ENCODE data around the gene RYR3. TPM values are rescaled to one million over a fixed set of nuclear protein-coding genes. Genes with fewer than 3 reads are reported as not detected.
A peak's percentile ranks its signal among the peaks of the same experiment; 100 is the strongest.

Gene RYR3
- total RNA-seq, 1 experiment from 2014 or later, result not detected

GRCh38 chr15:33826201-33826600 lies 515.4 kb downstream of the RYR3 start:
- Histone ChIP-seq H3K79me2 (ENCODE audit: low read length) (no peaks in the 10 kb centered on the region), H3K9me3 (ENCODE audit: low read length) (no peaks in the 10 kb centered on the region), H4K20me1 (ENCODE audit: low read length) (no peaks in the 10 kb centered on the region), H3K9me2 (replicated peaks; ENCODE audit: low read length) (no peaks in the 10 kb centered on the region), H3K27me3 (ENCODE audit: low read length) (peaks cover 46% of the 10 kb centered on the region), H3K4me1 (ENCODE audit: insufficient read depth, low read length) (no peaks in the 10 kb centered on the region), H2AFZ (ENCODE audit: low read length) (no peak overlapping the region), H3F3A (ENCODE audit: low read length, unreplicated experiment) (no peaks in the 10 kb centered on the region), H3K4me3 (ENCODE audit: low read length) (no peak overlapping the region), H3K27ac (ENCODE audit: low read length) (no peak overlapping the region), H3K4me2 (ENCODE audit: low read length) (no peak overlapping the region), H3K36me3 (ENCODE audit: low read depth, low read length) (no peaks in the 10 kb centered on the region), H3K9ac (ENCODE audit: low read length) (no peak overlapping the region)
- DNase-seq, result no peak
- TF ChIP-seq EZH2phosphoT487 (IDR thresholded peaks at IDR 0.05; ENCODE audit: borderline replicate concordance, low read length) (no peak), CTCF (conservative IDR thresholded peaks at IDR 0.05; ENCODE audit: low read depth, low read length) (no peak), EZH2 (IDR thresholded peaks at IDR 0.05; ENCODE audit: low read length, unreplicated experiment) (no peak)
- intact Hi-C loops (cut with micrococcal nuclease), result no loop called here
- no TSS peak for BruUV-seq (replicated peaks)
- POLR2A ChIA-PET (ENCODE audit: unreplicated experiment), result no interaction called here
- ATAC-seq, result no peak
- CTCF ChIA-PET, result no interaction called here

GRCh38 chr15:33830351-33830750 lies 519.6 kb downstream of the RYR3 start:
- intact Hi-C loops (cut with micrococcal nuclease), result no loop called here
- CTCF ChIA-PET, result no interaction called here

More at GRCh38 chr15:33830351-33830750, 519.6 kb downstream of the RYR3 start:
- H3K27ac ChIP-seq (ENCODE audit: low read length), result no peak overlapping the region
- TF ChIP-seq EZH2 (IDR thresholded peaks at IDR 0.05; ENCODE audit: low read length, unreplicated experiment) (no peak), CTCF (conservative IDR thresholded peaks at IDR 0.05; ENCODE audit: low read depth, low read length) (no peak), EZH2phosphoT487 (IDR thresholded peaks at IDR 0.05; ENCODE audit: borderline replicate concordance, low read length) (no peak)
- BruUV-seq (replicated peaks), result no TSS peak
- H3K9me3 ChIP-seq (ENCODE audit: low read length), result no peaks in the 10 kb centered on the region
- no peaks in the 10 kb centered on the region for H4K20me1 ChIP-seq (ENCODE audit: low read length)
- H3K4me3 ChIP-seq (ENCODE audit: low read length), result no peak overlapping the region
- peaks cover 10% of the 10 kb centered on the region; the same call in 1 of the 2 replicates for H3K27me3 ChIP-seq (ENCODE audit: low read length)
- no peak overlapping the region for H3K9ac ChIP-seq (ENCODE audit: low read length)
- no peaks in the 10 kb centered on the region for H3K4me1 ChIP-seq (ENCODE audit: insufficient read depth, low read length)
- no peaks in the 10 kb centered on the region for H3K36me3 ChIP-seq (ENCODE audit: low read depth, low read length)
- ATAC-seq, result no peak
- H3F3A ChIP-seq (ENCODE audit: low read length, unreplicated experiment), result no peaks in the 10 kb centered on the region
- H2AFZ ChIP-seq (ENCODE audit: low read length), result no peak overlapping the region
- POLR2A ChIA-PET (ENCODE audit: unreplicated experiment), result interaction anchor here (0.6 kb wide), 2 partner anchors 86 to 1888 kb away, joined by 3 to 5 read pairs; no protein-coding TSS in a partner anchor
- no peaks in the 10 kb centered on the region for H3K9me2 ChIP-seq (replicated peaks; ENCODE audit: low read length)
- no peak overlapping the region for H3K4me2 ChIP-seq (ENCODE audit: low read length)
- peak; percentile 14 for DNase-seq
- no peaks in the 10 kb centered on the region for H3K79me2 ChIP-seq (ENCODE audit: low read length)
